DOHH2 (cell line): ENCODE results near the gene MYO7B.

Experiments
- H3F3A ChIP-seq: fragments of 200-600 bp; sonication (generic), shearing (Covaris generic); 2 replicates; pipeline ENCODE4 v1.6.0; 2016; ENCODE audit warnings: antibody characterized with exemption, mild to moderate bottlenecking; ENCODE audit not compliant: control insufficient read depth, insufficient read depth
- H3K27ac ChIP-seq: fragments of 200-600 bp; sonication (generic); 2 replicates; pipeline ENCODE4 v1.5.1; 2014; ENCODE audit warnings: low read depth, mild to moderate bottlenecking, low read length, moderate library complexity
- H3K27me3 ChIP-seq: fragments of 200-600 bp; sonication (generic); 2 replicates; pipeline ENCODE4 v1.6.1; 2014; ENCODE audit warnings: mild to moderate bottlenecking, low read length, mixed read lengths; ENCODE audit not compliant: control insufficient read depth
- H3K36me3 ChIP-seq: fragments of 200-600 bp; sonication (generic); 2 replicates; pipeline ENCODE4 v1.6.1; 2014; ENCODE audit warnings: mild to moderate bottlenecking, low read length, moderate library complexity, mixed read lengths; ENCODE audit not compliant: control insufficient read depth
- H3K4me1 ChIP-seq: fragments of 200-600 bp; sonication (generic); 2 replicates; pipeline ENCODE4 v1.6.1; 2014; ENCODE audit warnings: mild to moderate bottlenecking, low read length, mixed read lengths; ENCODE audit not compliant: control insufficient read depth
- H3K4me2 ChIP-seq: fragments of 200-600 bp; sonication (generic); 2 replicates; pipeline ENCODE4 v1.6.0; 2014; ENCODE audit warnings: mild to moderate bottlenecking, low read length, moderate library complexity
- H3K4me3 ChIP-seq: fragments of 200-600 bp; sonication (generic); 2 replicates; pipeline ENCODE4 v1.5.1; 2014; ENCODE audit warnings: mild to moderate bottlenecking, low read length, mixed read lengths
- H3K79me2 ChIP-seq: fragments of 200-600 bp; sonication (generic); 2 replicates; pipeline ENCODE4 v1.6.1; 2014; ENCODE audit warnings: mild to moderate bottlenecking, low read length, mixed read lengths; ENCODE audit not compliant: control insufficient read depth
- H3K9me2 ChIP-seq: fragments of 200-600 bp; sonication (generic); replicated peaks from 2 replicates; pipeline ENCODE4 v1.6.1; 2014; ENCODE audit warnings: mild to moderate bottlenecking, low read length, mixed read lengths; ENCODE audit not compliant: control insufficient read depth
- H3K9me3 ChIP-seq: fragments of 200-600 bp; sonication (generic); 2 replicates; pipeline ENCODE4 v1.6.1; 2014; ENCODE audit warnings: antibody characterized with exemption, low read length, mixed read lengths; ENCODE audit not compliant: control insufficient read depth, insufficient read depth
- H4K20me1 ChIP-seq: fragments of 200-600 bp; sonication (generic); 2 replicates; pipeline ENCODE4 v1.6.0; 2014; ENCODE audit warnings: low read depth, mild to moderate bottlenecking, antibody characterized with exemption, low read length, moderate library complexity; ENCODE audit not compliant: control insufficient read depth, insufficient read depth
- CTCF ChIP-seq: fragments of 200-600 bp; sonication (generic); IDR thresholded peaks from one replicate; pipeline ENCODE4 v1.5.1; 2014; ENCODE audit warnings: antibody characterized with exemption, mild to moderate bottlenecking, low read depth, low read length; ENCODE audit not compliant: poor library complexity, severe bottlenecking
- EZH2phosphoT487 ChIP-seq: fragments of 200-600 bp; sonication (generic); IDR thresholded peaks from 2 replicates; pipeline ENCODE4 v1.6.1; 2017; ENCODE audit warnings: borderline replicate concordance, mild to moderate bottlenecking, antibody characterized with exemption, low read length, moderate library complexity, mixed read lengths

Gene MYO7B

DNA sequence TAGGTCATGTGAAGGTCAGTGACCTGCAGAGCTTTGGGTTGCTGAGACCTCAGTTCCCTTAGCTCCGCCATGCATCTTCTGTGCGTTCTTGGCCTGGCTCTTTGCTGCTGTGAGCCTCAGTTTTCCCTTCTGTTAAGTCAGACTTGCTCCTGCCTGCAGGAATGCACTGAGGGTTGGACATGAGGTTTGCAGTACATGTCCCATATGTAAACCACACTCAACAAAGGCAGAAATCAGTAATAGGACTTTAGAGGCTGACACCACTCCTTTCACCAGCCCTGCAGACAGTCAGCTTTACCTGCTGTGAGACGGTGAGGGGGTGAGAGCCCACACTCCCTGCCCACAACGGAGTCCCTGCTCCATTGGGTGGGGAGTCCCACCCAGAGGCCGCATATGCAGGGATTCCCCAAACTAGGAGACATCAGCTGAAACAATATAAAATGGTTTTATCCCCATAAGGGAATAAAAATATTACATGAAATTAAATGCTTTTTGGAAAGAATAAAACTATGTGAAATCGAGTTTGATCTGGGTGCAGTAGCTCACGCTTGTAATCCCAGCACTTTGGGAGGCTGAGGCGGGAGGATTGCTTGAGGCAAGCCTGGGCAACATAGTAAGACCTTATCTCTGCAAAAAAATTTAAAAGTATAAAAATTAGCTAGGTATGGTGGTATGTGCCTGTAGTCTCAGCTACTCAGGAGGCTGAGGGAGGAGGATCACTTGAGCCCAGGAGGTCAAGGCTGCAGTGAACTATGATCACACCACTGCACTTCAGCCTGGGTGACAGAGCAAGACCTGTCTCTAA is 55.1 kb downstream of the MYO7B start:
- no peaks in the 10 kb centered on the region for H3F3A ChIP-seq
- no peak overlapping the region for H3K27ac ChIP-seq
- H4K20me1 ChIP-seq = no peaks in the 10 kb centered on the region
- H3K4me2 ChIP-seq = no peak overlapping the region
- H3K9me2 ChIP-seq = no peaks in the 10 kb centered on the region
- no peak overlapping the region for H3K4me3 ChIP-seq
- H3K36me3 ChIP-seq = no peaks in the 10 kb centered on the region
- H3K4me1 ChIP-seq = peaks cover 23% of the 10 kb centered on the region
- H3K9me3 ChIP-seq = no peaks in the 10 kb centered on the region
- H3K79me2 ChIP-seq = no peaks in the 10 kb centered on the region
- TF ChIP-seq CTCF (no peak), EZH2phosphoT487 (no peak)
- peaks cover 2% of the 10 kb centered on the region; the same call in 1 of the 2 replicates for H3K27me3 ChIP-seq

DNA sequence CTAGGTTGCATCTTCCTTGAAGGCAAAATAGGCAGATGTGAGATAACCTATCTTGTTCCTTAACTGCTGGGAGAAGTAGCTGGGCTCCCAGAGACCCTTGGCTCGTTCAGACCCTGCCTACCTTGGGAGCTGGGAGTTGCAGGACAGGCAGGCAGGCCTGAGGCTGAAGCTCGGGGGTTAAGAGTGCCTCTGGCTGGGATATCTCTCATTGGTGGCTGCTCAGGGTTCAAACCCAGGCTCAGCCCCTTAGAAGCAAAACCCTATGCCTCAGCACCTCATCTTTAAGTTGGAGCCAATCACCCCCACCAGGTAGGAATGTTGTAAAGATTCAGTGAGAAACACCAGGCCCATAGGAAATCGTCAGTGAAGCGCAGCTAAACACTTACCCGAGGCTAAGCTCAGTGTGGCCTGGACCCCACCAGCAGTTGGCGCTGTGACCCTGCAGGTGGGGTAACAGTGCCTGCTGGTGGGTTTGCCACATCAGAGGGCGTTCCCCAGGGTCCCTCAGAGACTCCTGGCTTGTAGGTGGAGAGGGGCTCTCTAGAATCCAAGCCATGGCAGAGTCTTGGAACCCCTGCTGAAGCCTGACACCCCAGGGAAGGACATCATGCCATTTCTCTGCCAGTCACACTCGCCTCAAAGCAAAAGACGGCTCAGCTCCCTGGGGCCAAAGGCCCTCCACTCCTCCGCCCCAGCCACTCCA is 55.9 kb downstream of the MYO7B start:
- H3K4me2 ChIP-seq = peak overlapping the region; percentile 16; the same call in 1 of the 2 replicates
- no peaks in the 10 kb centered on the region for H4K20me1 ChIP-seq
- H3F3A ChIP-seq = no peaks in the 10 kb centered on the region
- no peaks in the 10 kb centered on the region for H3K27me3 ChIP-seq
- TF ChIP-seq EZH2phosphoT487 (no peak), CTCF (peak; percentile 98)
- H3K4me1 ChIP-seq = peaks cover 22% of the 10 kb centered on the region
- no peaks in the 10 kb centered on the region for H3K9me2 ChIP-seq
- H3K79me2 ChIP-seq = no peaks in the 10 kb centered on the region
- H3K36me3 ChIP-seq = no peaks in the 10 kb centered on the region
- H3K27ac ChIP-seq = no peak overlapping the region
- no peak overlapping the region for H3K4me3 ChIP-seq
- no peaks in the 10 kb centered on the region for H3K9me3 ChIP-seq

GRCh38 chr2:127592761-127593227 is 57.3 kb downstream of the MYO7B start:
- Histone ChIP-seq H3K9me2 (no peaks in the 10 kb centered on the region), H3K79me2 (no peaks in the 10 kb centered on the region), H3K4me3 (no peak overlapping the region), H3K4me2 (no peak overlapping the region), H3K4me1 (peaks cover 16% of the 10 kb centered on the region), H3K36me3 (no peaks in the 10 kb centered on the region), H3K27me3 (no peaks in the 10 kb centered on the region), H3K9me3 (no peaks in the 10 kb centered on the region), H3F3A (no peaks in the 10 kb centered on the region), H4K20me1 (no peaks in the 10 kb centered on the region), H3K27ac (no peak overlapping the region)
- TF ChIP-seq EZH2phosphoT487 = no peak
- TF ChIP-seq CTCF = no peak
